Islet precursor cell (in vitro differentiated cells): Measurements from ENCODE around the gene ZIC1.
A peak's percentile ranks its signal among the peaks of the same experiment; 100 is the strongest.

Source experiments
- DNase-seq: peaks from one replicate; pipeline ENCODE4 v3.0.0-alpha.2; 2018

ZIC1 gene

DNA sequence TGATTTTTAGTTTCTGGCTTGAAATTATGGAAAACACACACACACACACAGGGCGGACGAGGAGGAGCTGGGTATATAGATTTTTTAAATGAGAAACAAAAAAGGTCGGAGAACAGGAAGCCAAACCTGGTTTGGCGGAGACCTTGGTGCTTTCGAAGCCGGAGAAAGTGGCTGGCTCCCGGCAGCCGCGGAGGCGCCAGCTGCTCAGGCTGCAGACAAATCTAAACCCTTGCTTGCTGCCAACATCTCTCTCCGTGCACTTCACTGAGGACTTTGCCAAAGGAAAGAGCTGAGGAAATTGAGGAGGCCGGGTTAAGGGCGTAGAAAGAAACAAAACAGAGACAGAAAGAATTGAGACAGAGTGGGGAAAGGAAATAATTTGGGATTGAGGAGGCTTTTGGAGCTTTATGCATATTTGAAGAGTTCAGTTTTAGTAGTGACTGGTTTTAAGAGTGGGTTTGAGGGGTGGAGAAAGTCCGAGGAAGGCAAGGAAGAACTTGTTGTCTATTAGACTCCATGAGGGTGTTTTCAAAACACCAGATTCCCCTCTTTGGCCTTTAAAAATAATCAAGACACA, 2.2 kb downstream of the ZIC1 start:
- DNase-seq, result peak; percentile 59

DNA sequence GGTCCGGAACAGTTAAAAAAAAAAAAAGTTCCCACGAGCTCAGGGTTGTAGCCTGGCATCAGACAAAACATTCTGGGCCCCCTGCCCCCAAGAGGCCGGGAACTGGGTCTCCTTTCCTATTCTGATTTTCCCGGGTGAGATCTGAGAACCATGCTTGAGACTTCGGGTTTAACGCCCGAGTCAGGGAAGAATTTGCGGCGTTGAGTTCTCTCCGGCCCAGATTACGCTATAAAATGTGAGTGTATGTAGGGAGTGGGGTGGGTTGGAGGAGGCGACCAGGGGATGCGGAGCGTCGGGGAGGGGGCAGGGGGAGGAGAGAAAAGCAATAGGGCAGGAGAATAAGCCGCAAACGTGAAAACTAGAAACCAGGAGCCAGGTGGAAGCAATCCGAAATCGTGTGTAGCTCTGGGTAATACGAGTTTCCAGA, 2.7 kb downstream of the ZIC1 start:
- DNase-seq, result no peak

DNA sequence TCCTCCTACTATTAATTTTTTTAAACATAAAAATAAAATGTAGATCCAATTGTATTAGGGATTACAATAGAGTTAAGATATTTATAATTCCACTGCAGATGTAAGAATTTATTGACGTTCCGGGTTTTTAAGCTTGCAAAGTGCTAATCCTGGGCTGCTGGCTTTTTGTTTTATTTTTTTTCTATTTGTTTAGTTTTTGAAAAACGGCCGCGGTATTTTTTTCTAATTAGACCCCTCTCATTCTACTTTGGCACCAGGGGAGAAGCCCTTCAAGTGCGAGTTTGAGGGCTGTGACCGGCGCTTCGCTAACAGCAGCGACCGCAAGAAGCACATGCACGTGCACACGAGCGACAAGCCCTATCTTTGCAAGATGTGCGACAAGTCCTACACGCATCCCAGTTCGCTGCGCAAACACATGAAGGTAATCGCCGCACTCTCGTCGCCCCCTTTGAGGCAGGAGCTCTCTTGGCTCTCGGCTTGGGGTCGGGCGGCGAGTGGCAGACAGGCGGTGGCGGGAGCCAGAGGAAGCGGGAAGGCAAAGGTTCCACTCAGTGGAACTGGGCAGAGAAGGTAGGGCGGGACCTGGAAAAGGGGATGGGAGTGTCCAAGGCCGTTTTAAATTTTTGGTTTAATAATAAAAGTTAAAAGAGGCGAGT, 3.2 kb downstream of the ZIC1 start:
- peak; percentile 48 for DNase-seq

DNA sequence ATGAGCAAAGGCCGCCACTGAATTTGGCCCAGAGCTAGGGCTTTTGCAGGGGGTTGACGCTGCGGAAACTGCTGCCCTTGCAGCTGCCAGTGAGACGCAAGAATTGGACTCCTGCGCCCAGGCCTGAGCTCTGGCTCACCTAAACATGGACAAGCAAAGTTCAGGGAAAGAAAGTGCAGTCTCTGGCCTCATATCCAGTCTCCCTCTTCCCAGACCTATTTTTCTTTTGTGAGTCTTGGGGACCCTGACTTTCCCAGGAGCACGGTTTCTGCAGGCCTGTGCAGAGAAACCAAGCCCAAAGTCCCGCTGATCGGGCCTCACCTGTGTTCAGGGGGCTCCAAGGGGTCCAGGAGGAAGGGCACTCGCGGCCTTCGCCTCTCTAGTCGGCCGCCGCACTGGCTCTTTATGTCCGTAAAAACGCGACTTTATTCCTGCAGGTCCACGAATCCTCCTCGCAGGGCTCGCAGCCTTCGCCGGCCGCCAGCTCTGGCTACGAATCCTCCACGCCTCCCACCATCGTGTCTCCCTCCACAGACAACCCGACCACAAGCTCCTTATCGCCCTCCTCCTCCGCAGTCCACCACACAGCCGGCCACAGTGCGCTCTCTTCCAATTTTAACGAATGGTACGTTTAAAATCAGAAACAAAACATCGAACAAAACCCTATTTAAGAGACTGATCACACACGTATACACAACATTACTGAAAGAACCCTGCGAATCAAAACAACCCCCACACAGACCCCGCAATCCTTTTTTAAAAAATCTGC, 3.9 kb downstream of the ZIC1 start:
- no peak for DNase-seq

DNA sequence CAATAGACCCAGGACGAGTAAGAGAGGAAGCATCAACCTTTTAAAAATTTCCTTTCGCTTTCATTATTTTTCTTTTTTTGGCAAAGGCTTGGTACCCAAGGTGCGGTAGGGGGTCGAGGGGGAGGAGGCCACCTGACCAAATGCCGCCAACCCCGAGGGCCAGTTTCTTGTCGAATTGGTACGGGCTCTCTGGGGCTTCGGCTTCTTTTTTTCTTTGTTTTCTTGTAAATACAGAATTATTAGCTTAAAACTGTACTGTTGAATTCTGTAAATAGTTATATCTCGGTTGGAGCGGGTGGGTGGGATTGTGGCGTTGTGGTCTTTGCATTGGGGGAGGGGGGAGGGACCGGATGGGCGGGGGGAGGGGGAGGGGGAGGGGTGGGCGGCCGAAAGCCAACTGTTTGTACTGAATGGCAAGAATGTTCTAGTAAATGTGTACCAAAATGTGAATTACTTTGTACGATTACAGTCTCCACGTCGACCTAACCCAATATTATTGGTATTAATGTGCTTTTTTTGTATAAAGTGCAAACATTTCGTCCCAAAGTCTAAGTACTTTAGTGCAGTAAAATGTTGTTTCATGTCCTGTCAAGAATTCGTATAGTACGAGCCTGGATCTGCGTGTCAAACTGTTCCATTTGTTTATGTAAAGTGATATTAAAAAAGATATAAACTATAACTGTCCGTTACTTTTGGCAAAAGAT, 4.7 kb downstream of the ZIC1 start:
- DNase-seq, result peak; percentile 42

DNA sequence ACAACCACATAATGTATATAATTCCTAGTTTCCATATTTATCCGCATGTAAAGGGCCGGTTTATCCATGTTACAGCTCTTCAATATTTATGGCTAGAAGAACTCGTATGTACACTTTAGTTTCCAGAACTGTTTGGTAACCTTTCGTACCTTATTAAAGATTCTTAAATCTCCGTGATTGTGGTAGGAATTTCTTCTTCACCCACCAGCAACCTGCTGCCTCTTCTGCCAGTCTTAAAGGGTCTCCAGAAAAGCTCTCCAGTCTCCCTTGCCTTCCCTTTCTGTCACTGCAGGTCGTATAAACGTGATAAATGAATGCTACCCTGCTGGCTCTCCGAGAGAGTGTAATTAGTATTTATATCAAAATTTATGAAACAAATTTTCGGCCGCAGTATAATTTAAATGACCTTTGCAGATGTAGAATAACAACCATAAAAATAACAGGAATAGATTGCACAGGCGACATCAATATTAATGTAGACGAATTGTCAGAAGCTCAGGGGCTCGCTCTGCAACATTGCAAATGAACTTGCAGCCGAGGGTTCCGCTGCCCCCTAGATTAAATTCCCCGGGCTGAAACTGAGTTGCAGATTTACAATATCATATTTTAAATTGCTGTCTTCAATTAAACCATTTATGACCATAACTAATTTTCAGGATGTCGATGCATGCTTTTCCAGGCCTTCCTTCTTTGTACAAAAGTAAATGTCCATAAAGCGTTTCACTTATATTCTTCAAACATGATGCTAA, 5.4 kb downstream of the ZIC1 start:
- DNase-seq, result no peak

DNA sequence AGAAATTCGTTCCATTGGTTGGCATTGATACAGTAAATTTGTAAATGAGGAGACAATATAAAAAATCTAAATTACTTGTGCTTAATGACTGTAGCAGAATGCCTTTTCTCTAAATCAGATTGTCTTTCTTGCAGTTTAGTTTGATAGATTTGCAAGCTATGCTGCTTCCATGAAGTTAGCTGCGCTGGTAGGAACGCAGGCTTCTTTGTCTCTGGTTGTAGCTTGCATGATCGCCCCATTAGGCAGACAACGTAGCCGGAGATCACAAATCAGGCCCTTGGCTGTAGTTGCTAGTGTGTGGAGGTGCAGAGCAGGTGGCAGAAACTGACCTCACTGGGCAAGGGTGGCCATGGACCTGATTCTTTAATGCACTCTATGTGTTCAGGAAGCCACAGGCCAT, 6.1 kb downstream of the ZIC1 start:
- DNase-seq, result no peak

DNA sequence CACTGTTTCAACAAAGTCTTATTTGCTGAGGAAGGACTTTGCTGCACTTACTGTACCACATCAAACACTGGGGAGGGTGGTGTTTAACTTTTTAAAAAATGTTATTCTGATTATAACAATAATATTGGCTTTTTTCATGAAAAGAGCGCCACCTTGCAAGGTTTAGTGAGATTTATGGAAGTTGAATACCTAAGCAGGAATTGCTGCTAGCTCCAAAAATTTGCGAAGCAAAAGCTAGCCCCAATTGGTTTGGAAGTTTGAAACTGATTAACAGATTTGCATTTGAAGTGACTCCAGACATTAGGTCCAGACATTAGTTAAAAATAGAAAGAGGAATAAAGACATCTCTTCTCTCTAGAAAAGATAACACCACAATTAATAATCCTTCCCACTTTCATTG, 6.7 kb downstream of the ZIC1 start:
- no peak for DNase-seq

DNA sequence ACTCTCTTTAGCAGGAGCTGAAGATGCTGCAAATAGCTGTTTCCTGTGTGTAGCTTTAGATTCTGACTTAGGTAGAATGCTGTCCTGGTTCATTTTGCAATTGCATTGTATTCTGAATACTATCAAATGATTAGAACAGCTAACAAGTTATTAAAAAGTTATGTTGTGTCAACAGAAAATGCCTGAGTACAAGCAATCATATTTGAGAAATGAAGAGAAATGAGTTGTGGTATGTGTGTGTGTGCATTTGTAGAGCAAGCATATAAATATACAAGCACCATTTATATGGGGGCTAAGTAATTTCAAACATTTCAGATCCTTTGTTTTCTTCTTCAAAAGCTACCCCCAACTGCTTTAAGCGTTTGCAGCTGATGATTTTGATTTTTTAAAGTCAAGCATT, 7.8 kb downstream of the ZIC1 start:
- DNase-seq, result no peak

DNA sequence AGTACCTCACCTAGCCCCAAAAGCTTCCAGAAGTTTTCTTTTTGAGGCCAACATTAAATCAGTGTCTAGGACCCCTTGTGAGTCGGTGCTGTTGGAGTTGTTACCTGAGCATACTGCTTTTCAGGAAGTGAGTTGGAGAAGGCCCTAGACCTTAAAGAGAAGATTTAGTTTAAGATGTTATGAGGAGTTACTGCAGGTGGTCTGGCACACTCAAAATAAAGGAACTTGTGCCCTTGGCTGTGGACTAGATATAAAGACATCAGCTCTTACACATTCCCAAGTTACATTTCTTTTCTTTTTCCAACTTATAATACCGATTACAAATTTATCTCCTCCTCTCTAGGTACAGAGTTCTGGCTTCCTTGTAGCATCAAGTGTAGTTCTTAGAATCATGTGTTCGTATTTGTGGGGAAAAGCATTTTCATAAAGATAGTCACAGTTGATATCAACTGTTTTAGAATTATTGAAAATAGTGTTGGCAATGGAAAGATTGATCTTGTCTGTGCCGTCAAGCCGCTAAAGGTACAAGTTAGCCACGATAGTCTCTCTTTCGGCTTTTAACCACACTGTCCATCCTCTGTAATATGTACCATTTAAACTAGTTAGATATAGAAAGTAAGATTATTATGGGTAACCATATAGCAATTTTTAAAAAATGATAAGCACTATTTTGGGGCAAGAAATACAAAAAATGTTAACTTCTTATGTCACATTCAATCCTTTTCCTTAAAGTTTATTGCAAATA, 8.6 kb downstream of the ZIC1 start:
- no peak for DNase-seq

DNA sequence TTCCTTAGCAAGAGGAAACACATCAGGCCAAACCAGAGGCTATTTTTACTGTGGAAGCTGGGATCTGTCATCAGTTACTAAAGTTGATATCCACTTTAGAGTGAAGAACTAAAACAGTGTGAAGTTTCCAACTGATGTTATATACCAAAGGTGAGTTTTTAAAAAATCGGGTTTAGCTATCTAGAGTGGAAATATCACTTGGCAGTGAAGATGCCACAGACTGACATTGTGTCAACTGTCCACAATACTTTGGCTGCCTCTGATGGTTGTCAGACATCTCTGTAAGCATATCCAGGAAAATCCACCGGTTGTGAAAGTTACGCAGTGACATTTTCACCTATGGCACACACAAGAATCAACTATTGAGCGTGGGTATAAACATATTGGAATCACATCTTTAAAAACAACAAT, 9.2 kb downstream of the ZIC1 start:
- DNase-seq, result no peak

DNA sequence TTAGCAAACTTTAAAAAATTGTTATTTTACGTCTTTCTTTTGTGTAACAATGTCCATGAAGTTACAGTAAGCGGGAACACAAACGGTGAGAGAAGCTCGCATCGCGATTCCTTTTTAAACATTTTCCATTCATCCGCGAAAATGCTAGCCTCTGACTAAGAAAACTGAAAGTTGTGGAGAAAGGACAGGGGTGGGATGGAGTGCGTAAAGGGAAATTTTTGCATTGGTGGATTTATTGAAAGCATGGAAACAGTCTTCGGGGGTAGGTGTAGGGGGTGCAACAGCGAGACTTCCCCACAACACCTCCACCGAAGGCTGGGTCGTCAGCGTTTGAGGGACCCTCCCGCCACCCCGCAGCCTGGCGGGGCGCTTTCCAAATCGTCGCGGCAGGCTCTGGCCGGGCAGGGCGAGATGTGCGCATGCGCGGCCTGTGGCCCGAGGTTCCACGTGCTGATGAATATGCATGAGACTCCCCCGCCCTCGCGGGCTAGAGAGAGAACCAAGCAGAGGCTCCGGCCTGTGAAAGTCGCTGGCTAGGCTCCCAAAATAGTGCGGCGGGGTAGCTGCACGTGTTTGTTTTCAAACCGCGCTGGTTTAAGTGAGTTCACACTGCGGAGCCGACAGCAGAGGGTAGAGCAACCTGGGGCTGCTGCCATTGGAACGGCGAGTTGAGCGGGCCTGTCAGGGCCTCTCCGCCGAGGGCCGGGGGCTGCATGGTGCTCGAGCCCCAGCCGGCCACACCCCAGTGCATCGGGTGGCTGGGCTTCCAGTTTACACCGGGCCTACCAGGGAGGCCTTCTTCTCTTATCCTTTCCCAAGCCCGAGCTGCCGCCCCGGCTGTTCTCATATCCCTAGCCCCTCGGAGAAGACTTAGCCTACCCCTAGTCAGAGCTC, 9.9 kb downstream of the ZIC1 start:
- DNase-seq, result peak; percentile 87

DNA sequence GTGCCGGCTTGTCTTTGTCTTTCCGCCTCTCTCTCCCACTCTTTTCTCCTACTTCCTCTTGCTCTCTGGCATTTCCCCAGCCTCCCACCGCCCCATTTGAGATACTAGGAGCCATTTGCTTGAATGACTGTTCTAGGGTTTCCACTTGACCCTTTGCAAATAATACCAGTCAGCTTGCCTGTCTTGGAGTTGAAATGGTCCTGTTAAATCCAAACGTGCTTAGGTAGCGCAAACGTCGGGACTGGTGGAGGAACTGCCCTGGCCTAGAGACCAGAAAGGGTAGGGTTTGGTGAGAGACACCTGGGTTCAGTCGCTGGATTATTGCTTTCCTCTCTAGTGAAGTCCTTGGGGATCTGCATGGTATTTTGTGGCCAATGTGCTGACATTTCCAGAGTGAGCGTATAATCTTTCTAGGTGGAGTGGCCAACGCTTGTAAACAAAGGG, 10.6 kb downstream of the ZIC1 start:
- no peak for DNase-seq

DNA sequence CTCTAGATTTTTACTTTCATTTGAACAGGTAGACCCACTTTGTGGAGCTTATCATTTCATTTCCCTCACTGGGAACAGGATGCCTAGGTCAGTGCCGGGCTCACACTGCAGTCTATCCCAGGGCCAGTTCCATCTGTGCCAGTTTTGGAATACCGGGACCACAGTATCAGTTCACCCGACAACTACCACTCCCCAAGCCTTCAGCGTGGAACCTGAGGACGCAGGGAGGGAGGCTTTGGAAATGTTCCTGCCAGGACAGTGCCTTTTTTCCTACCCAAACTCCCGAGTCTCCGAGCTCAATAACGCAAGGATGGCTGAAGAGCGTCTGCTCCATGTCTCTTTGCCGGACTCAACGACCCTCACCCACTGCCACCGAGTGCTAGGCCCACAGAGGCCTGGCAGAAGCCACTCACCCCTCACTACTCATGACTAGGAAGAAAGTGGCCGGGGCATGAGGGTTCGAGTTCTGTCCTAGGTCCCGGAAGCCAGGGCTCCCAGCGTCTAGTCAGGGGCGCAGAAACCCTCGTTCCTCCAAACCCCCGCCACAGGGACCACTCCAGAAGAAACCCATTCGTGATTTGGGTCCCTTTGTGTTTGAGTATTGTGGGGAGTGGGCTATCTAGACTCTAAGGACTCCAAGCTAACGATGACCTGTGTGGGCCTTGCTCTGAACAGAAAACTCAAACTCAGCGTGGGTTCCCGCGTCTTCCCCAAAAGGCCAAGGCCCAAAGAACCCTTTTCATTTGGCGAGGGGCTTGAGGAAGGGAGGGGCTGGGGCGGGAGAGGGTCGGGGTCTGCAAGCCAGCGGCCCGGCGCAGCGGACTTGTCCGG, 11.4 kb downstream of the ZIC1 start:
- no peak for DNase-seq

DNA sequence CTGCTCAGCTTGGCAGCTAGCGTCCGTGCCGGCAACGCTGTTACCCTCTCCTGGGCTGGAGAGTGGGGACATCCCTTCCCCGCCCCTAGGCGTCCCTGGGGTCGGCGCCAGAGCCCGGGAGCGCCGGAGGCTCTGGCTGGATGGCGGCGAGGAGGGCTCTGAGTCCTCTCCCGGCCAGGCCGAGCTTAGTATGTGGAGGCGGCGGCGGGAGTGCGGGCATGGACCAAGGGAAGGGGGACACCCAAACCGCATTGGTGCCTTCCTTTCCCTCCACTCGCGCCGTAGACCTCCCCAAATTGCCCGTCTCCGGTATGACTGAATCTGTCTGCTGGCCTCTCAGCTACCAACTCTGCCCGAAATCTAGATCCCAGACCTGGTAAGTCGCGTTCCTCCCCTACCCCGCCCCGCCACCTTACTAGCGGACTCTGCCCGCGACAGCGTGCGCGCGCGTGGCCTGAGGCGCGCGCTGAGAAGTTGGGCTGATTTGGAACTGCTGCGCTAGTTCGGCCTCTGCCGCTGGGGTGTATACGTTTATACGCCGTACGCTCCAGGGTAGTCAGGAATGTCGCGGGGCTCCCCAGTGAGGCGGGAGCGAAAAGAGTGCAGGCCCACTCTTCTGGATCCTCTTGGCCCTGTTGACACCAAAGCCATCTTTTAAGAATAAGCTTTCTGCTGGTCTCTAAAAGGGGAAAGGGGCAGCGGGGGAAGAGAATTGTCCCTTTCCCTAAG, 12.2 kb downstream of the ZIC1 start:
- DNase-seq, result peak; percentile 72

DNA sequence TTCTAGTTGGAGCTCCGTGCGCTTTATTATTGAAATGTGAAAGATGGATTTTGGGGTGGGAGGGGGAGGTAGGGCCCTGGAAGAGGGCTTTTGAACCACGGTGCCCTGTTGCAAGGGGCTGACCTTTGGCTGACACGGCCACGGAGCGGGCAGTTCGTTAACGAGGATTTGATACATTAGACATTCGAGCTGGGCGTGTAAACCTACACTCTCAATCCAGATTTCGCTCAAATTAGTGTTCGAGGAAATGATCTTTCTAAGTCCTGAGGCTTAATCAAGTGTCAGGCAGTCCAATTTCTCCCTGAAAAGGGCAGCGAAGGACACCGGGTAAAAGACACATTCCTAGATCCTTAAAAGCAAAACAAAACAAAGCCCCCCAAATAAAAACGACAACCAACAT, 13.0 kb downstream of the ZIC1 start:
- no peak for DNase-seq

DNA sequence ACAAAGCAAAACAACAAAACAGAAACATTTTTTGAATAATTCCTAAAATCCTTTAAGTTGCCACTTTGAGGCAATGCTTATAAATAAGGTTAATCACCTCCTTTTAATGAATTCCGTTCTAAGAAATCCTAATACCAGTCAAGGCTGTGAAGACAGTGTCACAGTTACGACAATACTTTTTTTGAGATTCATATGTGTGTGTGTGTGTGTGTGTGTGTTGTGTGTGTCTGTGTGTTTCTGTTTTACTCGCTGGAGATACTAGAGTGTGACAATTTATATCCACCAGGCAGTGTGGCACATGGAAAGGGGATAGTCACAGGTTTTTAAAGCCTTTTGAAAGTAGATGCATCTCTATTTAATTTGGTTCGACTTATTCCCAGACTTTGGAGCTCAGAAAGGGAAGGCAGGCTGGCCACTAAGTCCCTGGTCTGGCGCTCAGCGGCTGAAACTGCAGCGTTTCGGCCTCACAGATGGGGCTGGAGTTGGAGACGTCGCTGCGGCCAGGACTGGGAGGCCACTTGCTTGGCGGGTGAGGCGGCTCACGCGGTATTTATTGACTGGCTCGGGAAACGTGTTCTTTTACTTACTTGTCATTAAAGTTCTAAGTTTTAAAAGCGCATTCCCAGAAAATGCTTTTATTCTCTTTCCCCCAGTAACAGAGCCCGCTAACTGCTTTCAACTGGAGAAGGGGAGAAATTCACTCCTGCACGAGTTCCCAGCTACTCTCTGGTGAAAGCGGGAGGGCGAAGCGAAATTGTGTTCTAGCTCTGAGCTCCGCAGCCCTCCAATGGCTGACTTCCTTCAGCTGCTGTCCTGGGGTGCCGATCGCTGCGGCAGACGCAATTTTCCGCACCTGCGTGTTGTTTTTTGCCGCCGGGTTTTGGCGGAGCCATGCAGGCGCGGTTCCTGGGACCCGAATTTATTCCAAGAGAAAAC, 13.7 kb downstream of the ZIC1 start:
- DNase-seq, result peak; percentile 76

DNA sequence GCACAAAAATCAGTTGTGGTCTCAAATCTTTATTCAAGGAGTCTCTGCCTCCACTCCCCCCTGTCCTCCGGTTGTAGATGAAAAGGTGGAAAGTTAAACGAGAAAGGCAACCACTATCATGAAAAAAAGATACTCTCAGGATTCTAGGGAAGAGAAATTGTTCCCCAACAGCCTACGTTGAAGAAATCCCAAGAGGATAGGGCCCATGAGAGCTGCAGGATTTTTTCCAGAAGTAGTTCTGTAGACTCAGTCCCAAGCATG, 14.3 kb downstream of the ZIC1 start:
- DNase-seq, result no peak
